GM23338 (cell line): ENCODE data around the gene NCOA1.

ENCODE experiments used
- JUNB ChIP-seq: IDR thresholded peaks from one replicate; pipeline ENCODE4 v1.6.1; 2016; ENCODE audit warnings: antibody characterized with exemption; ENCODE audit not compliant: unreplicated experiment
- TF ChIP-seq, protein P1 (sequence below), 2 experiments: fragments of 200-600 bp in 1 of 2; sonication (generic) in 1 of 2; conservative IDR thresholded peaks; 2 replicates each; pipeline versions ENCODE4 v1.5.1 to v1.6.1; 2016 to 2017; ENCODE audit warnings: antibody characterized with exemption in 2 of 2, low read depth in 2 of 2, mild to moderate bottlenecking in 2 of 2, moderate library complexity in 1 of 2

DNA sequence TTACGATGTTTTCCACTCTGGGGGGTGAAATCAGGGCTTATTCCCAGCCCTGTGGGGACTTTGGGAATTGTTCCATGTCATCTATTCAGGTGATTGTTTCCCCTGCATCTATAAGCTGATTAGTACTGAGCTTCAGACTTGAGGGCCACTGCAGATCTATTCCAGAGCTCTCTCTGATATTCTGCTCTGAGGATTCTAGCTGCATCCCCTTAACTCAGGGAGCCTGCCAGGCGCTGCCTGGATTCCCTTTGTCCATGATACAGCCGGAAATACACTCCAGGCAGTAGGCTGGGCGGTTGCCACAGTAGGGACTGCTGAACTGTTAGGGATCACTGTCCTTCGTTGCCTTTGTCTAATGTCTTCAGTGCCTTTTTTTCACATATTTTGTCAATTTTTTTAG, 270.8 kb downstream of the NCOA1 start:
- no peak for TF ChIP-seq JUNB
- TF ChIP-seq, protein P1, sequence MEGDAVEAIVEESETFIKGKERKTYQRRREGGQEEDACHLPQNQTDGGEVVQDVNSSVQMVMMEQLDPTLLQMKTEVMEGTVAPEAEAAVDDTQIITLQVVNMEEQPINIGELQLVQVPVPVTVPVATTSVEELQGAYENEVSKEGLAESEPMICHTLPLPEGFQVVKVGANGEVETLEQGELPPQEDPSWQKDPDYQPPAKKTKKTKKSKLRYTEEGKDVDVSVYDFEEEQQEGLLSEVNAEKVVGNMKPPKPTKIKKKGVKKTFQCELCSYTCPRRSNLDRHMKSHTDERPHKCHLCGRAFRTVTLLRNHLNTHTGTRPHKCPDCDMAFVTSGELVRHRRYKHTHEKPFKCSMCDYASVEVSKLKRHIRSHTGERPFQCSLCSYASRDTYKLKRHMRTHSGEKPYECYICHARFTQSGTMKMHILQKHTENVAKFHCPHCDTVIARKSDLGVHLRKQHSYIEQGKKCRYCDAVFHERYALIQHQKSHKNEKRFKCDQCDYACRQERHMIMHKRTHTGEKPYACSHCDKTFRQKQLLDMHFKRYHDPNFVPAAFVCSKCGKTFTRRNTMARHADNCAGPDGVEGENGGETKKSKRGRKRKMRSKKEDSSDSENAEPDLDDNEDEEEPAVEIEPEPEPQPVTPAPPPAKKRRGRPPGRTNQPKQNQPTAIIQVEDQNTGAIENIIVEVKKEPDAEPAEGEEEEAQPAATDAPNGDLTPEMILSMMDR (conservative IDR thresholded peaks at IDR 0.05; ENCODE audit: low read depth in 2 of 2): no peak
